CD14-positive monocyte (primary cell): ENCODE results near the gene HSD17B13. TPM values are rescaled to one million over a fixed set of nuclear protein-coding genes. Genes with fewer than 3 reads are reported as not detected.

Experiments
- DNase-seq, 3 donors: peaks; one replicate each; pipeline ENCODE4 v3.0.0-alpha.2; 2011 to 2022
- H2AFZ ChIP-seq: 2 replicates; pipeline ENCODE4 v1.6.0; 2012; ENCODE audit warnings: mild to moderate bottlenecking, low read depth, low read length, inconsistent platforms; ENCODE audit not compliant: insufficient read depth, poor library complexity, severe bottlenecking
- H3K27ac ChIP-seq, 2 donors: 1 replicate in 1 of 2; 2 replicates in 1 of 2; pipeline ENCODE4 v1.5.1; 2012 to 2013; ENCODE audit warnings: low read length in 2 of 2, control low read depth in 1 of 2, inconsistent platforms in 1 of 2, low read depth in 1 of 2, mild to moderate bottlenecking in 1 of 2
- H3K27me3 ChIP-seq, 2 donors: one replicate each; pipeline versions ENCODE4 v1.6.0 to v1.6.1; 2011 to 2013; ENCODE audit warnings: low read length in 2 of 2; ENCODE audit not compliant: control insufficient read depth in 2 of 2, insufficient read depth in 2 of 2
- H3K36me3 ChIP-seq, 2 donors: replicated peaks in 1 of 2; 1 replicate in 1 of 2; 2 replicates in 1 of 2; pipeline versions ENCODE4 v1.5.1 to v1.6.1; 2012 to 2013; ENCODE audit warnings: low read length in 2 of 2, control low read depth in 1 of 2, inconsistent platforms in 1 of 2, mild to moderate bottlenecking in 1 of 2; ENCODE audit not compliant: insufficient read depth in 2 of 2, control insufficient read depth in 1 of 2
- H3K4me1 ChIP-seq, 2 donors: 1 replicate in 1 of 2; 2 replicates in 1 of 2; pipeline versions ENCODE4 v1.5.1 to v1.6.1; 2012 to 2013; ENCODE audit warnings: low read length in 2 of 2, control low read depth in 1 of 2, inconsistent platforms in 1 of 2, mild to moderate bottlenecking in 1 of 2, moderate library complexity in 1 of 2; ENCODE audit not compliant: insufficient read depth in 2 of 2, control insufficient read depth in 1 of 2
- H3K4me2 ChIP-seq: replicated peaks from 2 replicates; pipeline ENCODE3; 2012; ENCODE audit warnings: low read length, moderate library complexity, mild to moderate bottlenecking; ENCODE audit not compliant: poor library complexity, severe bottlenecking; ENCODE audit errors: extremely low read depth
- H3K4me3 ChIP-seq, 3 experiments: fragments of 200-600 bp in 1 of 3; sonication (generic) in 1 of 3; replicated peaks in 1 of 3; 1 replicate in 2 of 3; 2 replicates in 1 of 3; pipeline ENCODE4 v1.5.1; 2011 to 2013; ENCODE audit warnings: low read length in 3 of 3, mild to moderate bottlenecking in 3 of 3, control low read depth in 2 of 3, low read depth in 2 of 3, inconsistent platforms in 1 of 3, moderate library complexity in 1 of 3
- H3K79me2 ChIP-seq: 2 replicates; pipeline ENCODE4 v1.6.0; 2012; ENCODE audit warnings: mild to moderate bottlenecking, control low read depth, inconsistent platforms, low read length, moderate library complexity; ENCODE audit not compliant: insufficient read depth
- H3K9ac ChIP-seq: 2 replicates; pipeline ENCODE4 v1.6.0; 2017; ENCODE audit warnings: low read length, mild to moderate bottlenecking; ENCODE audit not compliant: insufficient read depth, poor library complexity, severe bottlenecking
- H3K9me3 ChIP-seq, 2 donors: replicated peaks in 1 of 2; 1 replicate in 1 of 2; 2 replicates in 1 of 2; pipeline versions ENCODE4 v1.5.1 to v1.6.1; 2012 to 2013; ENCODE audit warnings: low read length in 2 of 2, control low read depth in 1 of 2; ENCODE audit not compliant: control insufficient read depth in 1 of 2, insufficient read depth in 1 of 2
- H4K20me1 ChIP-seq: 2 replicates; pipeline ENCODE4 v1.6.0; 2012; ENCODE audit warnings: mild to moderate bottlenecking, low read length, control low read depth, moderate library complexity; ENCODE audit not compliant: insufficient read depth
- H3K27ac Mint-ChIP-seq, 7 donors: one replicate each; pipeline ENCODE4 v1.8.0; 2020; ENCODE audit warnings: mild to moderate bottlenecking in 7 of 7, mixed read lengths in 7 of 7, moderate library complexity in 6 of 7, inconsistent platforms in 2 of 7
- H3K27me3 Mint-ChIP-seq, 3 donors: one replicate each; pipeline ENCODE4 v1.8.0; 2021 to 2022; ENCODE audit warnings: low read depth in 3 of 3, mild to moderate bottlenecking in 3 of 3, mixed read lengths in 3 of 3, moderate library complexity in 3 of 3, inconsistent platforms in 1 of 3
- H3K36me3 Mint-ChIP-seq, 2 donors: one replicate each; pipeline ENCODE4 v1.8.0; 2020; ENCODE audit warnings: mixed read lengths in 2 of 2, inconsistent platforms in 1 of 2, mild to moderate bottlenecking in 1 of 2
- H3K4me1 Mint-ChIP-seq: one replicate; pipeline ENCODE4 v1.8.0; 2020; ENCODE audit warnings: mild to moderate bottlenecking, mixed read lengths
- H3K4me3 Mint-ChIP-seq, 2 donors: one replicate each; pipeline ENCODE4 v1.8.0; 2020; ENCODE audit warnings: mild to moderate bottlenecking in 2 of 2, mixed read lengths in 2 of 2, moderate library complexity in 1 of 2
- H3K9me3 Mint-ChIP-seq, 7 donors: one replicate each; pipeline ENCODE4 v1.8.0; 2020 to 2022; ENCODE audit warnings: mixed read lengths in 7 of 7, mild to moderate bottlenecking in 6 of 7, moderate library complexity in 6 of 7, inconsistent platforms in 2 of 7
- CTCF ChIP-seq: fragments of 200-600 bp; IDR thresholded peaks from one replicate; pipeline ENCODE4 v1.8.0; 2022; ENCODE audit warnings: antibody characterized with exemption, mild to moderate bottlenecking
- WGBS: methylation state at CpG from one replicate; pipeline ENCODE4 v1.1.5; 2013; ENCODE audit warnings: missing lambda C conversion rate; ENCODE audit not compliant: insufficient coverage; 5-methylcytosine and 5-hydroxymethylcytosine counted together
- intact Hi-C, 2 donors: fragments of 100-400 bp; cut with micrococcal nuclease; formaldehyde crosslinking; loops; one replicate each; pipeline versions ENCODE4 v1.15.0 to v1.15.1; 2023
- polyA plus RNA-seq, 3 donors: library from polyadenylated mRNA; depleted of rRNA in 1 of 3; unstranded in 2 of 3; stranded (reverse) in 1 of 3; fragments of 300-500 nt in 2 of 3; fragments of >200 nt in 1 of 3; fragmentation: Illumina TruSeq in 2 of 3; gene quantifications; 1 replicate in 2 of 3; 2 replicates in 1 of 3; pipeline ENCODE4 v1.2.3, GENCODE V29; 2012 to 2021

HSD17B13 gene
- polyA plus RNA-seq, 3 donors: 0.08 to 0.73 TPM; not detected in 1

- Histone ChIP-seq H3K4me1 (no peaks in the 10 kb centered on the region), H3K36me3 (peaks cover 85 to 100% of the 10 kb centered on the region in 2 donors), H3K79me2 (peaks cover 25% of the 10 kb centered on the region), H3K27ac (no peak overlapping the region), H3K4me3 (no peak overlapping the region), H3K9ac (no peak overlapping the region), H3K27me3 (no peaks in the 10 kb centered on the region), H4K20me1 (peaks cover 61% of the 10 kb centered on the region), H2AFZ (no peak overlapping the region), H3K9me3 (peaks cover 7 to 8% of the 10 kb centered on the region in 2 donors), H3K4me2 (no peak overlapping the region)
- no CpG with 5 or more reads among the region's 2 CpGs for WGBS
- no peak overlapping the region for H3K4me3 Mint-ChIP-seq
- peaks cover 74 to 95% of the 10 kb centered on the region in 2 donors for H3K36me3 Mint-ChIP-seq
- H3K9me3 Mint-ChIP-seq: peaks cover 3 to 19% (median 14%) of the 10 kb centered on the region in 7 donors
- TF ChIP-seq CTCF: no peak
- no peak for DNase-seq
- H3K27ac Mint-ChIP-seq: peak overlapping the region in 1 of 7 donors; percentile 70
- intact Hi-C loops: no loop called here
- no peaks in the 10 kb centered on the region for H3K4me1 Mint-ChIP-seq
- H3K27me3 Mint-ChIP-seq: no peaks in the 10 kb centered on the region
Observed at GRCh38 chr4:87339440-87339839, 16.8 kb upstream of the HSD17B13 start.

GRCh38 chr4:87337361-87337760, 14.7 kb upstream of the HSD17B13 start:
- no peaks in the 10 kb centered on the region for H3K4me1 ChIP-seq
- no peak overlapping the region for H3K4me2 ChIP-seq
- H3K36me3 Mint-ChIP-seq: peaks cover 67 to 86% of the 10 kb centered on the region in 2 donors
- no peak overlapping the region for H3K27ac ChIP-seq
- intact Hi-C loops: no loop called here
- H3K9me3 ChIP-seq: peaks cover 16 to 28% of the 10 kb centered on the region in 2 donors
- H3K9ac ChIP-seq: no peak overlapping the region
- WGBS: no CpG with 5 or more reads among the region's 1 CpG
- H3K27ac Mint-ChIP-seq: no peak overlapping the region
- peaks cover 21 to 38% (median 31%) of the 10 kb centered on the region in 7 donors for H3K9me3 Mint-ChIP-seq
- no peak for DNase-seq
- H3K27me3 ChIP-seq: no peaks in the 10 kb centered on the region
- H3K36me3 ChIP-seq: peaks cover 75 to 95% of the 10 kb centered on the region in 2 donors
- H3K79me2 ChIP-seq: peaks cover 7% of the 10 kb centered on the region
- H3K4me3 Mint-ChIP-seq: no peak overlapping the region
- no peak overlapping the region for H2AFZ ChIP-seq
- no peak for TF ChIP-seq CTCF
- no peaks in the 10 kb centered on the region for H3K4me1 Mint-ChIP-seq
- peaks cover 41% of the 10 kb centered on the region for H4K20me1 ChIP-seq
- no peak overlapping the region for H3K4me3 ChIP-seq
- no peaks in the 10 kb centered on the region for H3K27me3 Mint-ChIP-seq
